CD14-positive monocyte (primary cell): ENCODE data around the gene FAAP20. TPM values are rescaled to one million over a fixed set of nuclear protein-coding genes. Genes with fewer than 3 reads are reported as not detected.

ENCODE experiments used
- DNase-seq, 3 donors: peaks; one replicate each; pipeline ENCODE4 v3.0.0-alpha.2; 2011 to 2022
- H2AFZ ChIP-seq: 2 replicates; pipeline ENCODE4 v1.6.0; 2012; ENCODE audit warnings: mild to moderate bottlenecking, low read depth, low read length, inconsistent platforms; ENCODE audit not compliant: insufficient read depth, poor library complexity, severe bottlenecking
- H3K27ac ChIP-seq, 2 donors: 1 replicate in 1 of 2; 2 replicates in 1 of 2; pipeline ENCODE4 v1.5.1; 2012 to 2013; ENCODE audit warnings: low read length in 2 of 2, control low read depth in 1 of 2, inconsistent platforms in 1 of 2, low read depth in 1 of 2, mild to moderate bottlenecking in 1 of 2
- H3K27me3 ChIP-seq, 2 donors: one replicate each; pipeline versions ENCODE4 v1.6.0 to v1.6.1; 2011 to 2013; ENCODE audit warnings: low read length in 2 of 2; ENCODE audit not compliant: control insufficient read depth in 2 of 2, insufficient read depth in 2 of 2
- H3K36me3 ChIP-seq, 2 donors: replicated peaks in 1 of 2; 1 replicate in 1 of 2; 2 replicates in 1 of 2; pipeline versions ENCODE4 v1.5.1 to v1.6.1; 2012 to 2013; ENCODE audit warnings: low read length in 2 of 2, control low read depth in 1 of 2, inconsistent platforms in 1 of 2, mild to moderate bottlenecking in 1 of 2; ENCODE audit not compliant: insufficient read depth in 2 of 2, control insufficient read depth in 1 of 2
- H3K4me1 ChIP-seq, 2 donors: 1 replicate in 1 of 2; 2 replicates in 1 of 2; pipeline versions ENCODE4 v1.5.1 to v1.6.1; 2012 to 2013; ENCODE audit warnings: low read length in 2 of 2, control low read depth in 1 of 2, inconsistent platforms in 1 of 2, mild to moderate bottlenecking in 1 of 2, moderate library complexity in 1 of 2; ENCODE audit not compliant: insufficient read depth in 2 of 2, control insufficient read depth in 1 of 2
- H3K4me2 ChIP-seq: replicated peaks from 2 replicates; pipeline ENCODE3; 2012; ENCODE audit warnings: low read length, moderate library complexity, mild to moderate bottlenecking; ENCODE audit not compliant: poor library complexity, severe bottlenecking; ENCODE audit errors: extremely low read depth
- H3K4me3 ChIP-seq, 3 experiments: fragments of 200-600 bp in 1 of 3; sonication (generic) in 1 of 3; replicated peaks in 1 of 3; 1 replicate in 2 of 3; 2 replicates in 1 of 3; pipeline ENCODE4 v1.5.1; 2011 to 2013; ENCODE audit warnings: low read length in 3 of 3, mild to moderate bottlenecking in 3 of 3, control low read depth in 2 of 3, low read depth in 2 of 3, inconsistent platforms in 1 of 3, moderate library complexity in 1 of 3
- H3K79me2 ChIP-seq: 2 replicates; pipeline ENCODE4 v1.6.0; 2012; ENCODE audit warnings: mild to moderate bottlenecking, control low read depth, inconsistent platforms, low read length, moderate library complexity; ENCODE audit not compliant: insufficient read depth
- H3K9ac ChIP-seq: 2 replicates; pipeline ENCODE4 v1.6.0; 2017; ENCODE audit warnings: low read length, mild to moderate bottlenecking; ENCODE audit not compliant: insufficient read depth, poor library complexity, severe bottlenecking
- H3K9me3 ChIP-seq, 2 donors: replicated peaks in 1 of 2; 1 replicate in 1 of 2; 2 replicates in 1 of 2; pipeline versions ENCODE4 v1.5.1 to v1.6.1; 2012 to 2013; ENCODE audit warnings: low read length in 2 of 2, control low read depth in 1 of 2; ENCODE audit not compliant: control insufficient read depth in 1 of 2, insufficient read depth in 1 of 2
- H4K20me1 ChIP-seq: 2 replicates; pipeline ENCODE4 v1.6.0; 2012; ENCODE audit warnings: mild to moderate bottlenecking, low read length, control low read depth, moderate library complexity; ENCODE audit not compliant: insufficient read depth
- H3K27ac Mint-ChIP-seq, 7 donors: one replicate each; pipeline ENCODE4 v1.8.0; 2020; ENCODE audit warnings: mild to moderate bottlenecking in 7 of 7, mixed read lengths in 7 of 7, moderate library complexity in 6 of 7, inconsistent platforms in 2 of 7
- H3K27me3 Mint-ChIP-seq, 3 donors: one replicate each; pipeline ENCODE4 v1.8.0; 2021 to 2022; ENCODE audit warnings: low read depth in 3 of 3, mild to moderate bottlenecking in 3 of 3, mixed read lengths in 3 of 3, moderate library complexity in 3 of 3, inconsistent platforms in 1 of 3
- H3K36me3 Mint-ChIP-seq, 2 donors: one replicate each; pipeline ENCODE4 v1.8.0; 2020; ENCODE audit warnings: mixed read lengths in 2 of 2, inconsistent platforms in 1 of 2, mild to moderate bottlenecking in 1 of 2
- H3K4me1 Mint-ChIP-seq: one replicate; pipeline ENCODE4 v1.8.0; 2020; ENCODE audit warnings: mild to moderate bottlenecking, mixed read lengths
- H3K4me3 Mint-ChIP-seq, 2 donors: one replicate each; pipeline ENCODE4 v1.8.0; 2020; ENCODE audit warnings: mild to moderate bottlenecking in 2 of 2, mixed read lengths in 2 of 2, moderate library complexity in 1 of 2
- H3K9me3 Mint-ChIP-seq, 7 donors: one replicate each; pipeline ENCODE4 v1.8.0; 2020 to 2022; ENCODE audit warnings: mixed read lengths in 7 of 7, mild to moderate bottlenecking in 6 of 7, moderate library complexity in 6 of 7, inconsistent platforms in 2 of 7
- CTCF ChIP-seq: fragments of 200-600 bp; IDR thresholded peaks from one replicate; pipeline ENCODE4 v1.8.0; 2022; ENCODE audit warnings: antibody characterized with exemption, mild to moderate bottlenecking
- WGBS: methylation state at CpG from one replicate; pipeline ENCODE4 v1.1.5; 2013; ENCODE audit warnings: missing lambda C conversion rate; ENCODE audit not compliant: insufficient coverage; 5-methylcytosine and 5-hydroxymethylcytosine counted together
- intact Hi-C, 2 donors: fragments of 100-400 bp; cut with micrococcal nuclease; formaldehyde crosslinking; loops; one replicate each; pipeline versions ENCODE4 v1.15.0 to v1.15.1; 2023
- polyA plus RNA-seq, 3 donors: library from polyadenylated mRNA; depleted of rRNA in 1 of 3; unstranded in 2 of 3; stranded (reverse) in 1 of 3; fragments of 300-500 nt in 2 of 3; fragments of >200 nt in 1 of 3; fragmentation: Illumina TruSeq in 2 of 3; gene quantifications; 1 replicate in 2 of 3; 2 replicates in 1 of 3; pipeline ENCODE4 v1.2.3, GENCODE V29; 2012 to 2021

The FAAP20 gene
- polyA plus RNA-seq, 3 donors: 11.8 to 49.3 (median 35.1) TPM

- no peak for DNase-seq
- no peak overlapping the region for H3K4me2 ChIP-seq
- Mint-ChIP-seq H3K27me3 (peaks cover 0 to 9% (median 0%) of the 10 kb centered on the region in 3 donors), H3K4me3 (no peak overlapping the region), H3K27ac (peak overlapping the region in 1 of 7 donors; percentile 46), H3K36me3 (peaks cover 13 to 19% of the 10 kb centered on the region in 2 donors), H3K9me3 (peaks cover 0 to 6% (median 0%) of the 10 kb centered on the region in 7 donors), H3K4me1 (peaks cover 24% of the 10 kb centered on the region)
- no peaks in the 10 kb centered on the region for H3K36me3 ChIP-seq
- WGBS: 91% methylated on average over 13 of the region's 19 CpGs
- no peaks in the 10 kb centered on the region for H3K9me3 ChIP-seq
- no peak overlapping the region for H3K9ac ChIP-seq
- H3K4me1 ChIP-seq: peaks cover 20 to 30% of the 10 kb centered on the region in 2 donors
- no peak overlapping the region for H2AFZ ChIP-seq
- intact Hi-C loops: no loop called here
- no peak overlapping the region for H3K4me3 ChIP-seq
- H3K27me3 ChIP-seq: no peaks in the 10 kb centered on the region
- H3K27ac ChIP-seq: no peak overlapping the region
- no peak for TF ChIP-seq CTCF
- peaks cover 4% of the 10 kb centered on the region for H3K79me2 ChIP-seq
- no peaks in the 10 kb centered on the region for H4K20me1 ChIP-seq
Measured at GRCh38 chr1:2157856-2158255, 36.7 kb downstream of the FAAP20 start.

DNA sequence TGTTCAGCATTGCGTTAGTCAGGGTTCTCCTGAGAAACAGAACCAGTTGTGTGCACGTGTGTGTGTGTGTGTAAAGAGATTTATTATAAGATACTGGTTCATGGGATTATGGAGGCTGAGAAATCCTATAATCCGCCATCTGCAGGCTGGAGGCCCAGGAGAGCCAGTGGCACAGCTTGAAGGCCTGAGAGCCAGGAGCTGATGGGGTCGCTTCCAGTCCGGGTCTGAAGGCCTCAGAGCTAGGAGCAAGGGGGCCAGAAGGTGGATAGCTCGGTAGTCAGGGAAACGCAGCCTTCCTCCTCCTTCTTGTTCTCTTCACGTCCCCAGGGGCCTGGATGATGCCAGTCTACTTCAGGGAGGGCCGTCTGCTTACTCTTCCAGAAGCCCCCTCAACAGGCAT, 37.7 kb downstream of the FAAP20 start:
- H2AFZ ChIP-seq: no peak overlapping the region
- H3K27ac Mint-ChIP-seq: no peak overlapping the region

More for the DNA sequence above, 37.7 kb downstream of the FAAP20 start:
- H3K4me3 ChIP-seq: no peak overlapping the region
- H3K4me1 ChIP-seq: peaks cover 25 to 32% of the 10 kb centered on the region in 2 donors
- TF ChIP-seq CTCF: no peak
- no peaks in the 10 kb centered on the region for H3K27me3 ChIP-seq
- H3K27ac ChIP-seq: no peak overlapping the region
- H3K36me3 ChIP-seq: no peaks in the 10 kb centered on the region
- intact Hi-C loops: no loop called here
- peaks cover 17 to 22% of the 10 kb centered on the region in 2 donors for H3K36me3 Mint-ChIP-seq
- peaks cover 0 to 6% (median 0%) of the 10 kb centered on the region in 7 donors for H3K9me3 Mint-ChIP-seq
- H3K27me3 Mint-ChIP-seq: peaks cover 0 to 9% (median 0%) of the 10 kb centered on the region in 3 donors
- 86% methylated on average over 5 of the region's 9 CpGs for whole genome bisulfite sequencing
- peaks cover 20% of the 10 kb centered on the region for H3K4me1 Mint-ChIP-seq
- DNase-seq: no peak
- no peaks in the 10 kb centered on the region for H4K20me1 ChIP-seq
- H3K9ac ChIP-seq: no peak overlapping the region
- H3K79me2 ChIP-seq: peaks cover 4% of the 10 kb centered on the region
- no peak overlapping the region for H3K4me2 ChIP-seq
- no peaks in the 10 kb centered on the region for H3K9me3 ChIP-seq
- H3K4me3 Mint-ChIP-seq: no peak overlapping the region
